Ishikawa (cell line): ENCODE data around the gene DGKQ.
A peak's percentile ranks its signal among the peaks of the same experiment; 100 is the strongest.

Source experiments
- CEBPB ChIP-seq: IDR thresholded peaks from 2 replicates; pipeline ENCODE4 v1.6.1; 2012
- CREB1 ChIP-seq: IDR thresholded peaks from 2 replicates; pipeline ENCODE4 v1.6.1; 2012; ENCODE audit warnings: low read depth
- EGR1 ChIP-seq: IDR thresholded peaks from 2 replicates; pipeline ENCODE4 v1.6.1; 2012
- EP300 ChIP-seq: IDR thresholded peaks from 2 replicates; pipeline ENCODE4 v1.6.1; 2012; ENCODE audit warnings: borderline replicate concordance
- FOXM1 ChIP-seq: IDR thresholded peaks from 2 replicates; pipeline ENCODE4 v1.6.1; 2012; ENCODE audit warnings: low read depth, borderline replicate concordance
- NFIC ChIP-seq: IDR thresholded peaks from 2 replicates; pipeline ENCODE4 v1.6.1; 2012
- RAD21 ChIP-seq: IDR thresholded peaks from 2 replicates; pipeline ENCODE4 v1.6.1; 2012; ENCODE audit warnings: low read depth
- REST ChIP-seq: IDR thresholded peaks from 2 replicates; pipeline ENCODE4 v1.6.1; 2012; ENCODE audit warnings: low read depth, mild to moderate bottlenecking
- TAF1 ChIP-seq: IDR thresholded peaks from 2 replicates; pipeline ENCODE4 v1.6.1; 2012; ENCODE audit warnings: low read depth, mild to moderate bottlenecking
- TCF12 ChIP-seq: IDR thresholded peaks from 2 replicates; pipeline ENCODE4 v1.6.1; 2012; ENCODE audit warnings: low read depth
- TEAD4 ChIP-seq: IDR thresholded peaks from 2 replicates; pipeline ENCODE4 v1.6.1; 2012
- YY1 ChIP-seq: IDR thresholded peaks from 2 replicates; pipeline ENCODE4 v1.6.1; 2012; ENCODE audit warnings: low read depth
- ZBTB7A ChIP-seq: IDR thresholded peaks from 2 replicates; pipeline ENCODE4 v1.6.1; 2012; ENCODE audit warnings: low read depth
- TF ChIP-seq, protein P1 (sequence below): IDR thresholded peaks from 2 replicates; pipeline ENCODE4 v1.6.1; 2012
- TF ChIP-seq, protein P2 (sequence below): IDR thresholded peaks from 2 replicates; pipeline ENCODE4 v1.6.1; 2012

Gene DGKQ

DNA sequence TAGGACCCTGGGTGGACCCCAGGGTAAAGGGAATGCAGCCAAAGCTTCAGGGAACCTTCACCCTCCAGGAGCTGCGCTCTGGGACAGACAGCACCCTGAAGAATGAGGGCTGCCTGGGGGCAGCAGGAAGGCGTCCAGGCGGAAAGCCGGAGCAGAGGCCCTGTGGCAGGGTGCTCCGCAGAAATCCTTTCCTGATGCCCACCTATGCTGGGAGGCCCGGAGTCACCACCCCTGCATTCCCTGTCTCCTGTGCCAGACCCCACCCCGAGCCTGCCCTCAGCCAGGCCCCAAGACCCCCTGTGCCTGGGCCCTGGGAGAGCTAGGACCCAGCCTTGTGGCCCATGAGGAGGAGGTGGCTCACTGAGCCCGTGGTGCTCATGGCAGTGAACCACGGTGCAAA lies 1.3 kb upstream of the DGKQ start:
- TF ChIP-seq, protein P1, sequence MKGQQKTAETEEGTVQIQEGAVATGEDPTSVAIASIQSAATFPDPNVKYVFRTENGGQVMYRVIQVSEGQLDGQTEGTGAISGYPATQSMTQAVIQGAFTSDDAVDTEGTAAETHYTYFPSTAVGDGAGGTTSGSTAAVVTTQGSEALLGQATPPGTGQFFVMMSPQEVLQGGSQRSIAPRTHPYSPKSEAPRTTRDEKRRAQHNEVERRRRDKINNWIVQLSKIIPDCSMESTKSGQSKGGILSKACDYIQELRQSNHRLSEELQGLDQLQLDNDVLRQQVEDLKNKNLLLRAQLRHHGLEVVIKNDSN: no peak
- TF ChIP-seq NFIC (no peak), EP300 (no peak), RAD21 (no peak), CEBPB (no peak), FOXM1 (no peak), ZBTB7A (no peak), TEAD4 (no peak)

GRCh38 chr4:972651-973424 lies 531 bp downstream of the DGKQ start:
- TF ChIP-seq TAF1: no peak
- TF ChIP-seq TCF12: no peak
- TF ChIP-seq EGR1: peak; percentile 67; the same call in 1 of the 2 replicates
- peak; percentile 61; the same call in 1 of the 2 replicates for TF ChIP-seq ZBTB7A
- TF ChIP-seq EP300: no peak
- TF ChIP-seq TEAD4: no peak
- TF ChIP-seq, protein P2, sequence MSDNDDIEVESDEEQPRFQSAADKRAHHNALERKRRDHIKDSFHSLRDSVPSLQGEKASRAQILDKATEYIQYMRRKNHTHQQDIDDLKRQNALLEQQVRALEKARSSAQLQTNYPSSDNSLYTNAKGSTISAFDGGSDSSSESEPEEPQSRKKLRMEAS: peak; percentile 5; the same call in 1 of the 2 replicates

- no peak for TF ChIP-seq REST
- TF ChIP-seq EGR1: no peak
- TF ChIP-seq YY1: no peak
- no peak for TF ChIP-seq TEAD4
- no peak for TF ChIP-seq RAD21
- no peak for TF ChIP-seq TAF1
- no peak for TF ChIP-seq CEBPB
- TF ChIP-seq, protein P2: no peak
- TF ChIP-seq TCF12: no peak
- TF ChIP-seq NFIC: no peak
- no peak for TF ChIP-seq ZBTB7A
- TF ChIP-seq EP300: no peak
- no peak for TF ChIP-seq FOXM1
- TF ChIP-seq, protein P1: no peak
- no peak for TF ChIP-seq CREB1
Measured at GRCh38 chr4:971666-972500, 1.5 kb downstream of the DGKQ start.

GRCh38 chr4:970854-971520 lies 2.4 kb downstream of the DGKQ start:
- TF ChIP-seq RAD21 (no peak), ZBTB7A (no peak), CREB1 (no peak), CEBPB (no peak)
- TF ChIP-seq, protein P2: no peak

DNA sequence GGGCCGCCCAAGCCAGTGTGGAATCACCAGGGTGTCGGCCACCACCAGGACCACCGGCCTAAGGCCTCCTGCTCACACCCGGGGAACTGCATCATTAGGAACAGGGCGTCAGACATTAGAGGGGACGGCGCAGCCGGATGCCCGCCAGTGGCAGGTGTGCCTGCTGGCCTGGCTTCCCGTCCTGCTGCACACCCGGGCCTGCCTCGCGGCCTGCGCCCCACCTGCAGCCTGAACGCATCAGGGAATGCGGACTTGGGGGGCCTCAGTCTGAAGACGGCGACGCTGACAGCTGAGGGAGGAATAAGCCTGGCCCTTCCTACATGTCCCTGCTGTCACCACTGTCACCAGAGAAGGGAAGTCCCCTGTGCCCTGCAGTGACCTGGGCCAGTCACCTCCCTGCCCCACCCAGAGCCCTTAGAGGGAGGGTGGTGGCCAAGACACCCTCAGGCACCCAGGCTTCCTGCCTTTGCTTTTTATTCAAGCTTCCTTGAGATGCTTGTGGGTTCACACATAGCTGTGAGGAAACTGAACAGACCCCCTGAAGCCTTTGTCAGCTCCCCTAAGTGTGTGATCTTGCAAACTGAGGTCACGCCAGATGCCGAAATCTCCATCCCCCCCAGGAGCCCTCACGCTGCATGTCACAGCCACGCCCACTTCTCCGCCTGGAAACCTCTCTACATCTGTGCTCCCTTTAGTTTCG lies 3.2 kb downstream of the DGKQ start:
- no peak for TF ChIP-seq ZBTB7A
- TF ChIP-seq YY1: no peak
- no peak for TF ChIP-seq EP300
- no peak for TF ChIP-seq TCF12
- TF ChIP-seq, protein P2: no peak
- TF ChIP-seq TEAD4: no peak

DNA sequence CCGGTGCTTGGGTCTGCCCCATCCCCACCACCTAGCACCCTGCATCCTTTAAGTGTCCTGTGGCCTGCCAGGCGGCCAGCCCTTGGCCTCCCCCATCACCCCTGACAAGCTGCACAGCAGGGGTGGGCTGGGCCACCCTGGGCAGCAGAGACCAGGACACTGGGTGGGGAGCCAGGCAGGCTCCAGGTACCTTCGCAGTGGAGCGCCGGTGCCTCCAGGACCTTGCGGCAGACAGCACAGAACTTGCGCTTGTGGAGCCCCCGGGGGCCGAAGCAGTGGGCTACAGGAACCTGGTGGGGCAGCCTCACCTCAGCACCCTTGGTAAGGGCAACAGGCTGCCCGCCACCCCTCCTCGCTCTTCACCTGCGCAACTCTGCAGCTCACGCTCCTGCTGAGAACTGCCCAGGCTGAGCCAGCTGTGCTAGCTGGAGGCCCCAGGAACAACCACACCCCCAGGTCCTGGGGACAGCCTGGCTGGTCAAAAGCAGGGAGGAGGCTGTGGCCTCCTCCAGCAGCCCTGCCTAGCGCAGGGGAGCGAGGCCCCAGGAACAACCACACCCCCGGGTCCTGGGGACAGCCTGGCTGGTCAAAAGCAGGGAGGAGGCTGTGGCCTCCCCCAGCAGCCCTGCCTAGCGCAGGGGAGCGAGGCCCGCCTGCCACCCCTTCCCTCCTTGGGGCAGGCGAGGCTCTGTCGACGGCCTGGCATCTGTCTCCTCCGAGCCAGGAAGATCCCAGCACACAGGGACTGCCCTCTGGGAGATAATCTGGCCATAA lies 4.6 kb downstream of the DGKQ start:
- TF ChIP-seq CEBPB (no peak), YY1 (no peak), EP300 (no peak), TAF1 (no peak), RAD21 (no peak), FOXM1 (no peak), NFIC (no peak), CREB1 (no peak), ZBTB7A (no peak), TCF12 (no peak), EGR1 (no peak)
- TF ChIP-seq, protein P2: no peak
- TF ChIP-seq, protein P1: no peak
